Measurements from ENCODE around the gene CARHSP1.
"Not testable (repeated sequence)": the region's sequence is repeated elsewhere in the genome, so short reads cannot be mapped to it uniquely, and the experiment has no call there.

The CARHSP1 gene

GRCh38 chr16:8868416-8869211 lies at the start of gene CARHSP1:
CARHSP1 (minus strand) TSS chr16:8869006; CDS start chr16:8859328, 9,678 bp downstream.
- peak; percentile 84 for DNase-seq

GRCh38 chr16:8917336-8917735 lies 48.5 kb upstream of the CARHSP1 start:
- not testable (repeated sequence) for DNase-seq

GRCh38 chr16:8916541-8917225 lies 47.9 kb upstream of the CARHSP1 start:
- no peak for DNase-seq

GRCh38 chr16:8915722-8916301 lies 47.0 kb upstream of the CARHSP1 start:
- no peak for DNase-seq

- no peak for DNase-seq
Measured at GRCh38 chr16:8914098-8914497, 45.3 kb upstream of the CARHSP1 start.

GRCh38 chr16:8912793-8913192 lies 44.0 kb upstream of the CARHSP1 start:
- no peak for DNase-seq

- no peak for DNase-seq
Measured at GRCh38 chr16:8910811-8911210, 42.0 kb upstream of the CARHSP1 start.

GRCh38 chr16:8908810-8909468 lies 40.1 kb upstream of the CARHSP1 start:
- DNase-seq, result no peak

- no peak for DNase-seq
Measured at GRCh38 chr16:8907096-8907495, 38.3 kb upstream of the CARHSP1 start.

- DNase-seq, result no peak
Measured at GRCh38 chr16:8905795-8906591, 37.2 kb upstream of the CARHSP1 start.

GRCh38 chr16:8905168-8905762 lies 36.5 kb upstream of the CARHSP1 start:
- no peak for DNase-seq

- DNase-seq, result no peak
Measured at GRCh38 chr16:8904018-8904430, 35.2 kb upstream of the CARHSP1 start.

GRCh38 chr16:8903004-8903403 lies 34.2 kb upstream of the CARHSP1 start:
- DNase-seq, result no peak

GRCh38 chr16:8901320-8901861 lies 32.6 kb upstream of the CARHSP1 start:
- no peak for DNase-seq

- DNase-seq, result no peak
Measured at GRCh38 chr16:8900343-8900742, 31.5 kb upstream of the CARHSP1 start.

- DNase-seq, result no peak
Measured at GRCh38 chr16:8899709-8900317, 31.0 kb upstream of the CARHSP1 start.

- DNase-seq, result no peak
Measured at GRCh38 chr16:8898660-8899318, 30.0 kb upstream of the CARHSP1 start.

- DNase-seq, result no peak
Measured at GRCh38 chr16:8894736-8895334, 26.0 kb upstream of the CARHSP1 start.

GRCh38 chr16:8893976-8894690 lies 25.3 kb upstream of the CARHSP1 start:
- no peak for DNase-seq

- DNase-seq, result no peak
Measured at GRCh38 chr16:8893426-8893825, 24.6 kb upstream of the CARHSP1 start.
